Measurements from ENCODE around the gene SBNO1.
A peak's percentile ranks its signal among the peaks of the same experiment; 100 is the strongest.

The SBNO1 gene

GRCh38 chr12:123305136-123305535 is 59.5 kb downstream of the SBNO1 start:
- no peaks in the 10 kb centered on the region for H3K27me3 Mint-ChIP-seq
- no peak for ATAC-seq (replicated peaks; ENCODE audit: extremely low read depth, poor library complexity, severe bottlenecking)
- DNase-seq (ENCODE audit: low spot score in 2 of 2), result no peak
- no peak overlapping the region for H3K4me3 Mint-ChIP-seq
- no peaks in the 10 kb centered on the region for H3K9me3 Mint-ChIP-seq
- no peak overlapping the region for H3K27ac Mint-ChIP-seq (ENCODE audit: low read depth)
- peaks cover 75% of the 10 kb centered on the region for H3K36me3 Mint-ChIP-seq (ENCODE audit: insufficient read depth)
- no peaks in the 10 kb centered on the region for H3K4me1 Mint-ChIP-seq

DNA sequence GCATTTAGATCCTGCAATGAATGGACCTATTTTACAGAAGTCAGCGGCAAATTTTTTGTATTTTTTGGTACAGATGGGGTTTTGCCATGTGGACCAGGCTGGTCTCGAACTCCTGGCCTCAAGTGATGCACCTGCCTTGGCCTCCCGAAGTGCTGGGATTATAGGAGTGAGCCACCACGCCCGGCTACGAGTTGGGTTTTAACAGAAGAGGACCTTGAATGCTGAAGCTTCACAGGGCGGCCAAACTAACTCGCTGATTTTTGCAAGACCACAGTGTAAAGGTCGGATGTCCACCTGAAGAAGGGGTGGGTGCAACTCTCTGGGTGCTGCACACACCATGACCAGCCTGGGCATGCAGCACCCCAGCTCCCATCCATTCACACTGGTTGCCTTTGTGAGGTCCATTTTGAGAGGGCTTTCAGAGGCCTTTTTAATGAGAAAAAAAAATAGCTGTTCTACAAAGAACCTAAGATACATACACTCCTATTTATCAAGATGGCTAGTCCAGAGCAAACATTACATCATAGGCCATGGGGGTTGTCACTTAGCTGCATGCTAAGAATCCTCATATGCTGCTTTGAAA is 71.4 kb downstream of the SBNO1 start:
- Mint-ChIP-seq H3K4me3 (no peak overlapping the region), H3K27ac (ENCODE audit: low read depth) (peak overlapping the region; percentile 22), H3K4me1 (no peaks in the 10 kb centered on the region), H3K27me3 (no peaks in the 10 kb centered on the region), H3K36me3 (ENCODE audit: insufficient read depth) (peaks cover 39% of the 10 kb centered on the region), H3K9me3 (no peaks in the 10 kb centered on the region)
- DNase-seq (ENCODE audit: low spot score in 2 of 2), result no peak
- no peak for ATAC-seq (replicated peaks; ENCODE audit: extremely low read depth, poor library complexity, severe bottlenecking)

GRCh38 chr12:123289911-123290310 is 74.7 kb downstream of the SBNO1 start:
- no peak for ATAC-seq (replicated peaks; ENCODE audit: extremely low read depth, poor library complexity, severe bottlenecking)
- Mint-ChIP-seq H3K27me3 (no peaks in the 10 kb centered on the region), H3K4me1 (no peaks in the 10 kb centered on the region), H3K9me3 (no peaks in the 10 kb centered on the region), H3K36me3 (ENCODE audit: insufficient read depth) (peaks cover 18% of the 10 kb centered on the region), H3K4me3 (no peak overlapping the region), H3K27ac (ENCODE audit: low read depth) (no peak overlapping the region)
- DNase-seq (ENCODE audit: low spot score in 2 of 2), result no peak

- H3K27me3 Mint-ChIP-seq, result no peaks in the 10 kb centered on the region
- no peak overlapping the region for H3K4me3 Mint-ChIP-seq
- no peak for ATAC-seq (replicated peaks; ENCODE audit: extremely low read depth, poor library complexity, severe bottlenecking)
- DNase-seq (ENCODE audit: low spot score in 2 of 2), result no peak
- peak overlapping the region; percentile 47 for H3K27ac Mint-ChIP-seq (ENCODE audit: low read depth)
- no peaks in the 10 kb centered on the region for H3K9me3 Mint-ChIP-seq
- no peaks in the 10 kb centered on the region for H3K4me1 Mint-ChIP-seq
- peaks cover 11% of the 10 kb centered on the region for H3K36me3 Mint-ChIP-seq (ENCODE audit: insufficient read depth)
These were observed 75.8 kb downstream of the SBNO1 start for GRCh38 chr12:123288751-123289346.

- Mint-ChIP-seq H3K27me3 (no peaks in the 10 kb centered on the region), H3K27ac (ENCODE audit: low read depth) (no peak overlapping the region), H3K4me1 (no peaks in the 10 kb centered on the region), H3K9me3 (no peaks in the 10 kb centered on the region), H3K4me3 (no peak overlapping the region), H3K36me3 (ENCODE audit: insufficient read depth) (peaks cover 2% of the 10 kb centered on the region)
- DNase-seq (ENCODE audit: low spot score in 2 of 2) (no peak), ATAC-seq (replicated peaks; ENCODE audit: extremely low read depth, poor library complexity, severe bottlenecking) (no peak)
These were observed 77.8 kb downstream of the SBNO1 start for GRCh38 chr12:123286652-123287373.

DNA sequence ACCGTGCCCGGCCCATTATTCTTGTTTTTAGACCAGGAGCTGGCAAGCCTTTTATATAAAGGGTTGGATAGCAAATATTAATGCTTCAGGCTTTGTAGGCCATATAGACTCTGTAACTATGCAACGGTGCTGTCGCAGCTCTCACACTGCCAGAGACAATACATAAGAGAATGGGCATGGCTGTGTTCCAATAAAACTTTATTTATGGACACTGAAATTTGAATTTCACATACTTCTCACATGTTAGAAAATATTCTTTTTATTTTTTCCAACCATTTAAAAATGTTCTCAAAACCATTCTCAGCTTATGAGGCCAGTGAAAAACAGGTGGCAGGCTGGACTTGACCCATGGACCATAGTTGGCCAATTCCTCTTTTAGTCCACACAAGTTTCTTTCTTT is 80.0 kb downstream of the SBNO1 start:
- H3K27ac Mint-ChIP-seq (ENCODE audit: low read depth), result no peak overlapping the region
- DNase-seq (ENCODE audit: low spot score in 2 of 2) (no peak), ATAC-seq (replicated peaks; ENCODE audit: extremely low read depth, poor library complexity, severe bottlenecking) (no peak)
- H3K27me3 Mint-ChIP-seq, result no peaks in the 10 kb centered on the region
- no peaks in the 10 kb centered on the region for H3K9me3 Mint-ChIP-seq
- H3K4me1 Mint-ChIP-seq, result no peaks in the 10 kb centered on the region
- no peak overlapping the region for H3K4me3 Mint-ChIP-seq
- peaks cover 2% of the 10 kb centered on the region for H3K36me3 Mint-ChIP-seq (ENCODE audit: insufficient read depth)

- ATAC-seq (replicated peaks; ENCODE audit: extremely low read depth, poor library complexity, severe bottlenecking) (no peak), DNase-seq (ENCODE audit: low spot score in 2 of 2) (no peak)
- no peaks in the 10 kb centered on the region for H3K4me1 Mint-ChIP-seq
- H3K27ac Mint-ChIP-seq (ENCODE audit: low read depth), result no peak overlapping the region
- no peaks in the 10 kb centered on the region for H3K9me3 Mint-ChIP-seq
- no peaks in the 10 kb centered on the region for H3K27me3 Mint-ChIP-seq
- H3K36me3 Mint-ChIP-seq (ENCODE audit: insufficient read depth), result no peaks in the 10 kb centered on the region
- no peak overlapping the region for H3K4me3 Mint-ChIP-seq
These were observed 81.2 kb downstream of the SBNO1 start for GRCh38 chr12:123283461-123283860.

DNA sequence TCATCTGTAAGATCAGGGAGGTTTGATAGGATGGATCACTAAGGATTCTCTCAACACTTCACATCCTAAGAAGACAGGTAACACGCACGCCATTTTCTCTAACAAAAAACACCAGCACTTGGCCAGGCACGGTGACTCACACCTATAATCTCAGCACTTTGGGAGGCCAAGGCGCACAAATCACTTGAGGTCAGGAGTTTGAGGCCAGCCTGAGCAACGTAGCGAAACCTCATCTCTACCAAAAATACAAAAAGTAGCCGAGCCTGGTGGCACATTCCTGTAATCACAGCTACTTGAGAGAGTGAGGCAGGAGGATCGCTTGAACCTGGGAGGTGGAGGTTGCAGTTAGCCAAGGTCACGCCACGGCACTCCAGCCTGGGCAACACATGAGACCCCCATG is 82.5 kb downstream of the SBNO1 start:
- Mint-ChIP-seq H3K27ac (ENCODE audit: low read depth) (no peak overlapping the region), H3K36me3 (ENCODE audit: insufficient read depth) (no peaks in the 10 kb centered on the region), H3K4me1 (no peaks in the 10 kb centered on the region), H3K9me3 (no peaks in the 10 kb centered on the region), H3K27me3 (no peaks in the 10 kb centered on the region), H3K4me3 (no peak overlapping the region)
- no peak for DNase-seq (ENCODE audit: low spot score in 2 of 2)
- ATAC-seq (replicated peaks; ENCODE audit: extremely low read depth, poor library complexity, severe bottlenecking), result no peak

DNA sequence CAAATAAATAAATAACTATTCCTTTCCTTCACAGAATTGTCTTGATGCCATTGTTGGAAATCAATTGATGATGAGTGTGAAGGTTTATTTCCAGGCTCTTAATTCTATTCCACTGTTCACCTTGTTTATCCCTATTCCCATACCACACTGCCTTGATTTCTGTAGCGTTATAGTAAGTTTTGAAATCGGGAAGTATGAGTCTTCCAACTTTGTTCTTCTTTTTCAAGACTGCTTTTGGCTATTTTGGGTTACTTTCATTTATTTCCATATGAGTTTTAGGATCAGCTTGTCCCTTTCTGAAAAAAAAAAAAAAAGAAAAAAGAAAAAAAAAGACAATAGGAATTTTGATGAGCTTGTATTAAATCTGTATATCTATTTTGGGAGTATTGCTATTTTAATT is 83.7 kb downstream of the SBNO1 start:
- Mint-ChIP-seq H3K4me1 (no peaks in the 10 kb centered on the region), H3K36me3 (ENCODE audit: insufficient read depth) (no peaks in the 10 kb centered on the region), H3K27me3 (no peaks in the 10 kb centered on the region), H3K4me3 (no peak overlapping the region), H3K27ac (ENCODE audit: low read depth) (no peak overlapping the region), H3K9me3 (no peaks in the 10 kb centered on the region)
- ATAC-seq (replicated peaks; ENCODE audit: extremely low read depth, poor library complexity, severe bottlenecking) (no peak), DNase-seq (ENCODE audit: low spot score in 2 of 2) (no peak)

DNA sequence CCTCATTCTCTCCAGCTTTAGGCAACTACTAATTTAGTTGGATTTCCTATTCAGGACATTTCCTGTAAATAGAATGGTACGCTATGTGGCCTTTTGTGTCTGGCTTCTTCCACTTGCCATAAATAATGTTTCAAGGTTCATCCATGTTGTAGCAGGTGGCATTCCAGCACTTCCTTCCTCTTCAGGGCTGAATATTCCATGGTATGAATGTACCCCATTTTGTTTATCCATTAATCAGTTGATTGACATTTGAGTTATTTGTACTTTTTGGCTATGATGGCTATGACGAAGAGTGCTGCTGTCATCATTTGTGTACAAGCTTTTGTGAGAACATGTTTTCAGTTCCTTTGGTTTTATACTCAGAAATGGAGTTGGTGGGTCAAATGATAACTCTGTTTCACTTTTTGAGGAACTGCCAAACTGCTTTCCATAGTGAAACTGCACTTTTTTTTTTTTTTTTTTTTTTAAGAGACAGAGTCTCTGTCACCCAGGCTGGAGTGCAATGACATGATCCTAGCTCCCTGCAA is 86.5 kb downstream of the SBNO1 start:
- Mint-ChIP-seq H3K27ac (ENCODE audit: low read depth) (no peak overlapping the region), H3K4me1 (no peaks in the 10 kb centered on the region), H3K4me3 (no peak overlapping the region), H3K9me3 (no peaks in the 10 kb centered on the region), H3K27me3 (no peaks in the 10 kb centered on the region), H3K36me3 (ENCODE audit: insufficient read depth) (no peaks in the 10 kb centered on the region)
- DNase-seq (ENCODE audit: low spot score in 2 of 2) (no peak), ATAC-seq (replicated peaks; ENCODE audit: extremely low read depth, poor library complexity, severe bottlenecking) (peak; percentile 19)

DNA sequence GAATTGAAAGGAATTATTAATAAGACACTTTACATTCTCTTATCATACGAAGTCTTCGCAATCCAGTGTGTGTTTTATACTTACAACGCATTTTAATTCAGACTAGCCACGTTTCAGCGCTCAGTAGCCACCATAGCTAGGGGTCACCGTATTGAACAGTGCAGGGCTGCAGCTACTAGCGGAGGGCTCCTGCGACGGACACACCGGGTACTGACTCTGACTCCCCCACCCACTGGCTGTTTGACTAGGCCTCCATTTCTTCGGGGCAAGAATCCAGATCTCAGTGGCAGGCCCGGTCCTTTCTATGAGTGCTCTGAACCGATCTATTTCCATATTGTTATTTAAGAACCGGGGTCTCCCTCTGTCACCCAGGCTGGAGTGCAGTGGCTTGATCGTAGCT is 91.5 kb downstream of the SBNO1 start:
- H3K9me3 Mint-ChIP-seq, result no peaks in the 10 kb centered on the region
- DNase-seq (ENCODE audit: low spot score in 2 of 2) (no peak), ATAC-seq (replicated peaks; ENCODE audit: extremely low read depth, poor library complexity, severe bottlenecking) (no peak)
- H3K4me3 Mint-ChIP-seq, result peak overlapping the region; percentile 51
- peaks cover 11% of the 10 kb centered on the region for H3K4me1 Mint-ChIP-seq
- no peak overlapping the region for H3K27ac Mint-ChIP-seq (ENCODE audit: low read depth)
- peaks cover 6% of the 10 kb centered on the region for H3K36me3 Mint-ChIP-seq (ENCODE audit: insufficient read depth)
- no peaks in the 10 kb centered on the region for H3K27me3 Mint-ChIP-seq

DNA sequence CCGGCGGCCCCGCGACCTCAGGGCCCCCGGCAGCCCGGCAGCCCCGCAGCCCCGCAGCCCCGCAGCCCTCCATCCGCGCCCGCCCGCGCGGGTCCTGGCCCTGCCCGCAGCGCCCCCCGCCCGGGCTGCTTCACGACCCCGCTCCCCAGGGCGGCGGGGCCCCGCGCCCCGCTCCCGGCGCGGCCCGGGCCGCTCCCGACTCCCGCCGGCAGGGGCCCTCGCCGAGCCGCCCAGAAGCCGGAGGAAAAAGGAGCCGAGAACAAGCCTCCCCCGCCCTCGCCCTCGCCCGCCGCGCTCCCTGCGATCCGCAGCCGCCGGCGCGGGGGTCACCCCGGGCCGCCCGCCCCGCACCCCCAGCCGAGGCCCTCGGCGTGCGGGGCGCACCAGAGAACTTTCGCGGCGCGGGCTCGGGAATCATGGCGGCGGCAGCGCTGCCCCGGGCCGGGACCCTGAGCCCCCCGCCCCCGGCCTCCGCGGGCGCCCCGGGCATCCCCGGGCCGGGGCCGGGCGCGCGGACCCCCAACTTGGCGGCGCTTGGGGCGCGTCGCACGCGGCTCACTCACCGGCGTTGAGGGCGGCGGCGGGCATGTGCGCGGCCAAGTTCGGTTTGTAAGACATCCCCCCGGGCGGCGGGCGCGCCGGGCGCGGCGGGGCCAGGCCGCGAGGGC is 93.5 kb downstream of the SBNO1 start:
- peak; percentile 45 to 47 for DNase-seq (ENCODE audit: low spot score in 2 of 2)
- no peaks in the 10 kb centered on the region for H3K9me3 Mint-ChIP-seq
- H3K4me3 Mint-ChIP-seq, result no peak overlapping the region
- H3K27ac Mint-ChIP-seq (ENCODE audit: low read depth), result no peak overlapping the region
- peaks cover 6% of the 10 kb centered on the region for H3K36me3 Mint-ChIP-seq (ENCODE audit: insufficient read depth)
- peak; percentile 80 for ATAC-seq (replicated peaks; ENCODE audit: extremely low read depth, poor library complexity, severe bottlenecking)
- no peaks in the 10 kb centered on the region for H3K27me3 Mint-ChIP-seq
- H3K4me1 Mint-ChIP-seq, result peaks cover 23% of the 10 kb centered on the region
